IgD-negative memory B cell (primary cell): ENCODE data around the gene TFDP2. TPM values are rescaled to one million over a fixed set of nuclear protein-coding genes. Genes with fewer than 3 reads are reported as not detected.

ENCODE experiments used
- H3K27ac Mint-ChIP-seq, 3 donors: one replicate each; pipeline ENCODE4 v1.8.0; 2020 to 2022; ENCODE audit warnings: mild to moderate bottlenecking in 3 of 3, mixed read lengths in 3 of 3, moderate library complexity in 1 of 3
- H3K27me3 Mint-ChIP-seq: one replicate; pipeline ENCODE4 v1.8.0; 2021; ENCODE audit warnings: mixed read lengths
- H3K36me3 Mint-ChIP-seq: one replicate; pipeline ENCODE4 v1.8.0; 2020; ENCODE audit warnings: mild to moderate bottlenecking, mixed read lengths
- H3K4me1 Mint-ChIP-seq, 3 donors: one replicate each; pipeline ENCODE4 v1.8.0; 2020 to 2022; ENCODE audit warnings: mixed read lengths in 3 of 3, mild to moderate bottlenecking in 1 of 3
- H3K4me3 Mint-ChIP-seq, 4 donors: one replicate each; pipeline ENCODE4 v1.8.0; 2020 to 2022; ENCODE audit warnings: mild to moderate bottlenecking in 4 of 4, mixed read lengths in 4 of 4, moderate library complexity in 3 of 4
- H3K9me3 Mint-ChIP-seq, 3 donors: one replicate each; pipeline ENCODE4 v1.8.0; 2020 to 2021; ENCODE audit warnings: mixed read lengths in 3 of 3, mild to moderate bottlenecking in 1 of 3
- polyA plus RNA-seq: library from polyadenylated mRNA; unstranded; fragments of 300-500 nt; fragmentation: Illumina TruSeq; gene quantifications from one replicate; pipeline ENCODE4 v1.2.3, GENCODE V29; 2021

The TFDP2 gene
- polyA plus RNA-seq, 1 donor from 2014 or later = 29.7 TPM

GRCh38 chr3:142065932-142066331, 83.4 kb downstream of the TFDP2 start:
- H3K4me1 Mint-ChIP-seq = no peaks in the 10 kb centered on the region
- no peaks in the 10 kb centered on the region for H3K9me3 Mint-ChIP-seq
- H3K4me3 Mint-ChIP-seq = no peak overlapping the region
- H3K27me3 Mint-ChIP-seq = no peaks in the 10 kb centered on the region
- H3K27ac Mint-ChIP-seq = no peak overlapping the region
- peaks cover 7% of the 10 kb centered on the region for H3K36me3 Mint-ChIP-seq

GRCh38 chr3:142065344-142065743, 84.0 kb downstream of the TFDP2 start:
- Mint-ChIP-seq H3K4me3 (no peak overlapping the region), H3K9me3 (no peaks in the 10 kb centered on the region), H3K27ac (no peak overlapping the region), H3K36me3 (peaks cover 5% of the 10 kb centered on the region), H3K27me3 (no peaks in the 10 kb centered on the region), H3K4me1 (no peaks in the 10 kb centered on the region)

GRCh38 chr3:142064454-142064853, 84.9 kb downstream of the TFDP2 start:
- Mint-ChIP-seq H3K36me3 (peaks cover 5% of the 10 kb centered on the region), H3K9me3 (no peaks in the 10 kb centered on the region), H3K4me3 (no peak overlapping the region), H3K27ac (no peak overlapping the region), H3K27me3 (no peaks in the 10 kb centered on the region), H3K4me1 (no peaks in the 10 kb centered on the region)

GRCh38 chr3:142057331-142057725, 92.0 kb downstream of the TFDP2 start:
- Mint-ChIP-seq H3K4me1 (no peaks in the 10 kb centered on the region), H3K27me3 (no peaks in the 10 kb centered on the region), H3K36me3 (peaks cover 10% of the 10 kb centered on the region), H3K4me3 (no peak overlapping the region), H3K27ac (no peak overlapping the region), H3K9me3 (peaks cover 0 to 4% (median 0%) of the 10 kb centered on the region in 3 donors)

GRCh38 chr3:142056656-142057330, 92.6 kb downstream of the TFDP2 start:
- Mint-ChIP-seq H3K27ac (no peak overlapping the region), H3K36me3 (peaks cover 12% of the 10 kb centered on the region), H3K9me3 (peaks cover 0 to 4% (median 0%) of the 10 kb centered on the region in 3 donors), H3K4me1 (no peaks in the 10 kb centered on the region), H3K4me3 (no peak overlapping the region), H3K27me3 (no peaks in the 10 kb centered on the region)

GRCh38 chr3:142053835-142054234, 95.5 kb downstream of the TFDP2 start:
- Mint-ChIP-seq H3K27ac (no peak overlapping the region), H3K4me1 (no peaks in the 10 kb centered on the region), H3K4me3 (no peak overlapping the region), H3K36me3 (peaks cover 9% of the 10 kb centered on the region), H3K9me3 (peaks cover 0 to 4% (median 0%) of the 10 kb centered on the region in 3 donors), H3K27me3 (no peaks in the 10 kb centered on the region)

GRCh38 chr3:142053244-142053643, 96.1 kb downstream of the TFDP2 start:
- H3K9me3 Mint-ChIP-seq = peaks cover 0 to 4% (median 0%) of the 10 kb centered on the region in 3 donors
- H3K4me1 Mint-ChIP-seq = no peaks in the 10 kb centered on the region
- H3K4me3 Mint-ChIP-seq = no peak overlapping the region
- peak overlapping the region in 1 of 3 donors; percentile 53 for H3K27ac Mint-ChIP-seq
- no peaks in the 10 kb centered on the region for H3K27me3 Mint-ChIP-seq
- H3K36me3 Mint-ChIP-seq = peaks cover 11% of the 10 kb centered on the region

- H3K4me1 Mint-ChIP-seq = no peaks in the 10 kb centered on the region
- no peaks in the 10 kb centered on the region for H3K27me3 Mint-ChIP-seq
- H3K36me3 Mint-ChIP-seq = peaks cover 10% of the 10 kb centered on the region
- H3K27ac Mint-ChIP-seq = no peak overlapping the region
- H3K9me3 Mint-ChIP-seq = peaks cover 0 to 4% (median 0%) of the 10 kb centered on the region in 3 donors
- H3K4me3 Mint-ChIP-seq = no peak overlapping the region
Observed at GRCh38 chr3:142051351-142051750, 98.0 kb downstream of the TFDP2 start.

- Mint-ChIP-seq H3K4me3 (no peak overlapping the region), H3K36me3 (peaks cover 5% of the 10 kb centered on the region), H3K9me3 (no peaks in the 10 kb centered on the region), H3K27ac (no peak overlapping the region), H3K4me1 (no peaks in the 10 kb centered on the region), H3K27me3 (no peaks in the 10 kb centered on the region)
Observed at GRCh38 chr3:142047021-142047369, 102.3 kb downstream of the TFDP2 start.

- H3K4me3 Mint-ChIP-seq = no peak overlapping the region
- no peaks in the 10 kb centered on the region for H3K9me3 Mint-ChIP-seq
- peaks cover 4% of the 10 kb centered on the region for H3K36me3 Mint-ChIP-seq
- H3K27me3 Mint-ChIP-seq = no peaks in the 10 kb centered on the region
- no peak overlapping the region for H3K27ac Mint-ChIP-seq
- H3K4me1 Mint-ChIP-seq = no peaks in the 10 kb centered on the region
Observed at GRCh38 chr3:142046320-142047020, 102.9 kb downstream of the TFDP2 start.

GRCh38 chr3:142040941-142041491, 108.3 kb downstream of the TFDP2 start:
- Mint-ChIP-seq H3K27ac (peak overlapping the region in 2 of 3 donors; percentile 5 to 13), H3K9me3 (no peaks in the 10 kb centered on the region)

GRCh38 chr3:142035308-142035922, 113.9 kb downstream of the TFDP2 start:
- no peak overlapping the region for H3K27ac Mint-ChIP-seq
- peaks cover 11% of the 10 kb centered on the region for H3K36me3 Mint-ChIP-seq
- peaks cover 0 to 6% (median 6%) of the 10 kb centered on the region in 3 donors for H3K4me1 Mint-ChIP-seq
- peaks cover 0 to 4% (median 3%) of the 10 kb centered on the region in 3 donors for H3K9me3 Mint-ChIP-seq
- no peaks in the 10 kb centered on the region for H3K27me3 Mint-ChIP-seq
- H3K4me3 Mint-ChIP-seq = peak overlapping the region in 1 of 4 donors; percentile 42

More at GRCh38 chr3:142040941-142041491, 108.3 kb downstream of the TFDP2 start:
- no peaks in the 10 kb centered on the region for H3K4me1 Mint-ChIP-seq
- H3K4me3 Mint-ChIP-seq = no peak overlapping the region
- peaks cover 3% of the 10 kb centered on the region for H3K36me3 Mint-ChIP-seq
- no peaks in the 10 kb centered on the region for H3K27me3 Mint-ChIP-seq

GRCh38 chr3:142033292-142033691, 116.1 kb downstream of the TFDP2 start:
- peaks cover 12 to 15% (median 13%) of the 10 kb centered on the region in 3 donors for H3K4me1 Mint-ChIP-seq
- no peak overlapping the region for H3K27ac Mint-ChIP-seq

GRCh38 chr3:142031575-142031974, 117.8 kb downstream of the TFDP2 start:
- H3K27me3 Mint-ChIP-seq = no peaks in the 10 kb centered on the region
- peaks cover 9% of the 10 kb centered on the region for H3K36me3 Mint-ChIP-seq
- no peak overlapping the region for H3K27ac Mint-ChIP-seq
- H3K4me1 Mint-ChIP-seq = peaks cover 20 to 25% (median 21%) of the 10 kb centered on the region in 3 donors
- peaks cover 0 to 4% (median 3%) of the 10 kb centered on the region in 3 donors for H3K9me3 Mint-ChIP-seq
- H3K4me3 Mint-ChIP-seq = no peak overlapping the region

More at GRCh38 chr3:142033292-142033691, 116.1 kb downstream of the TFDP2 start:
- Mint-ChIP-seq H3K4me3 (no peak overlapping the region), H3K36me3 (peaks cover 11% of the 10 kb centered on the region), H3K27me3 (no peaks in the 10 kb centered on the region), H3K9me3 (peaks cover 0 to 4% (median 3%) of the 10 kb centered on the region in 3 donors)

- H3K4me3 Mint-ChIP-seq = no peak overlapping the region
- no peaks in the 10 kb centered on the region for H3K27me3 Mint-ChIP-seq
- H3K36me3 Mint-ChIP-seq = peaks cover 9% of the 10 kb centered on the region
- H3K27ac Mint-ChIP-seq = no peak overlapping the region
- H3K9me3 Mint-ChIP-seq = peaks cover 0 to 4% (median 3%) of the 10 kb centered on the region in 3 donors
- H3K4me1 Mint-ChIP-seq = peaks cover 20 to 27% (median 21%) of the 10 kb centered on the region in 3 donors
Observed at GRCh38 chr3:142029791-142030190, 119.6 kb downstream of the TFDP2 start.
